Embryonic facial prominence (tissue), 1 donor: ENCODE results near the gene SLC24A3.

Source experiments
- DNase-seq: peaks from one replicate; pipeline ENCODE4 v3.0.0-alpha.2; 2016; ENCODE audit errors: extremely low spot score

The SLC24A3 gene

DNA sequence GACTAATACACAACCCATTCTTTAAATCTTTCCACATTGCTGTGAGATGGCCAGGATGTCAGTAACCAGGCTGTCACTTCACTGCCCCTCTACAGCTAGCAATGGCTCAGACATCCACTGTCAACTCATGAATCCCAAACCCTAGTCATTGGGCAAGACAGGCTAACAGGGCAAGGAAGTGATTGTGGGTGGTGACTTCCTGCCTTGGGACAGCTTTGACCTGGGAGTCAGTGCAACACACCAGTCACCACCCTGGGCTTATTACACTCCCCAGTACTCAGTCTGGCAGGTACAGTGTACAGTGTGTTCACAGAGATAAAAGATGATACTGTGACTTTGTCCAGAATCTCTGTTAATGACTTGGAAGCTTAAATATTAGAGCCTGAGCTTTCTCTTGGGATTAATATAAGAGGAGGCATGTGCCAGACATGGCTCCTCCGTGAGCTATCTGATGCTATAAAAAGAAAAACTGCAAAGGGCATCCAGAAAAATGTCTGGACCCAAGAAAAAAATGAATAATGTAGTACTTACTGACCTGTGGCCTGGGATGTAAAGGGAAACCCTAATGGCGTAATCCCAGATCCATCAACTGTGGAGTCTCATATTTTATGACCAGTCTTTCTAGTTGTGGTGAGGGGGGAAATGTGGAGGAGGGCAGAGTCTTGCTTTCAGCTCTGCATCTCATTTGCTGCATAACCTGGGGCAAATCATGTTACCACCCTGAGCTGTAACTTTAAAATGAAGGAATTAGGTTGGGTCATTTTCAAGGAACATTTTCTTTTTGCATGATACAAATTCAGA lies 244.4 kb downstream of the SLC24A3 start:
- DNase-seq, result no peak

DNA sequence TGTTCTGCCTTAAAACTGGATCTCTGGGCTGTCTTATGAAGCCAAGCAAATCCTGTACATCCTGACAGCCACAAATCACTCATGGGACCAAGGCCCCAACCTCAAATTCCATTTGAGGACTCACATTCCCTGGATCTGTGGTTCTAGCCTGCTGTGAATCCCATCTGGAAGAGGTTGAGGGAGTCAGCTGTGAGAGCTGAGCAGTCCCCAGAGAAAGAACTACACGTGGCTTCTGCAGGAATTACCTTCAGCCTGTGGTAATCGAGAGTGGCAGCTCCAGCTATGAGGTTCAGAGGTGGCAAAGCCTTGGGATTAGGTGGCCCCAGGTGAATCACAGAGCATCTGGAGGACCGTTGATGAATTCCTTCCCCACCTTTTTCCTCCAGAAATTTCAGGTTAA lies 245.2 kb downstream of the SLC24A3 start:
- DNase-seq, result no peak

DNA sequence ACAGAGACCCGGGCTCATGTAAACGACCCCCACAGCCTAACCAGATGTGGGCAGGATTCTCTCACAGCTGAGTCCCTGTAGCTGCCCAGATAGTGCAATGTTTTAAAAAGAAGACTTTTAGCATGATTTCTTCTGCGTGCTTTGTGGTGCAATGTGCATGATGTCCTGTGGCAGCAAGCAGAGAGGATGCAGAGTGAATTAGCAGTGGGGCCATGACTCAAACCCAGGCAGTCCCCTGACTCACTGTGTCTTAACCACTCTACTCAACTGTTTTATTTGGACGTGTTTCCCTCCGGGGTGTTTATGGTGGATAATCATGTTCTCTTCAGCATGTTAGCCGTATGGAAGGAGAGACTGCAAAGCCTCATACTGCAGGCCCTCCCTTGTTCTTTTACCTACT lies 247.9 kb downstream of the SLC24A3 start:
- no peak for DNase-seq

GRCh38 chr20:19462491-19462890 lies 250.0 kb downstream of the SLC24A3 start:
- DNase-seq, result no peak

GRCh38 chr20:19463597-19463996 lies 251.2 kb downstream of the SLC24A3 start:
- no peak for DNase-seq

GRCh38 chr20:19465536-19465935 lies 253.1 kb downstream of the SLC24A3 start:
- no peak for DNase-seq

DNA sequence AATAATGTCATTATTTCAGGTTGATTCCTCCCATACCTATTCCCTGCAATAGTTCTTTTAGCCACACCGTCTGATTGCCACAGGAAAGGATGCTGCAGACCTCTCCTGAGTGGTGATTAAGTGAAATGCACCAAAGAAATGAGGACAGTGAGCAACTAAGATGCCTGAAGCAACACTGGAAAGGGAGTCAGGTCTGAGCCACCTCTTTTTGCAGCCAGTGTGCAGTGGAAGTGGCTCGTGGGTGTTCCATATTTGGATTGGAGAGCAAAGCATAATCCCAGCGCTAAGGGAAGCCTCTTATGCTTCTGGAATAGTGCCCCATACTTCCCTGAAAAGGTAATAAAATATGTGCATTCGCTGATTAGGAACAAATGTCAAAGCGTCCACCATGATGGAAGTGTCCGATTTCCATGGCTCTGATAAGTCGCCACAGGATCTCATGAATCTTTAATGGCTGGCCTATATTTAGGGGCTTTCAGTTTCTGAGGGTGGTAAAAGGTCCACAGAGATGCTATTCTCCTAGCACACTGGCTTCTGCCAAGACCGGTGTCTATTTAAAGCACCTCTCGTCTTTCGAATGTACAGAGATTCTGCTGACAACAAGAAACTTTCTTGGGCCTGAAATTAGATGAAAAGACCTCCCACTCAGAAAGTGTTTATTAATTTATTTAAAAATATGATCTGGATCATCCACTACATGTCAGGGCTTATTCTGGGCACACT lies 253.9 kb downstream of the SLC24A3 start:
- DNase-seq, result no peak

- DNase-seq, result no peak
Observed at GRCh38 chr20:19473216-19473921, 260.9 kb downstream of the SLC24A3 start.

DNA sequence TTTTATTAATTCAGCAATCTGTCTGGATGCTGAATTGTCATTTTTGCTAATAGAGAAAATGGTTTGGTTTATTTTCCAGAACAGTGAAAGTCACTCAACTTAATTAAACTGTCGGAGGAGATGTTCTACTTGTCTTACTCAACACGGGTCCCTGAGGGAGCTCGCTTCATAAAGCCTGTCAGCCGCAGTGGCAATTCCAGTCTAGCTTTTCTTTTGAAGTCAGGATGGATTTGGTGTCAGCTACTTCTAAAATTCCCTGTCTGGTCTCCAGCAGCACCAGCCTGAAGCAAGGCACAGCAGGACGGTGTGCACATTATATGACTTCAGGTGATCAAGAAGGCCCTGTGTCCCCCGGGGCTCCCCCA lies 261.5 kb downstream of the SLC24A3 start:
- no peak for DNase-seq

GRCh38 chr20:19478320-19478895 lies 266.0 kb downstream of the SLC24A3 start:
- no peak for DNase-seq

- DNase-seq, result no peak
Observed at GRCh38 chr20:19482726-19483125, 270.3 kb downstream of the SLC24A3 start.

DNA sequence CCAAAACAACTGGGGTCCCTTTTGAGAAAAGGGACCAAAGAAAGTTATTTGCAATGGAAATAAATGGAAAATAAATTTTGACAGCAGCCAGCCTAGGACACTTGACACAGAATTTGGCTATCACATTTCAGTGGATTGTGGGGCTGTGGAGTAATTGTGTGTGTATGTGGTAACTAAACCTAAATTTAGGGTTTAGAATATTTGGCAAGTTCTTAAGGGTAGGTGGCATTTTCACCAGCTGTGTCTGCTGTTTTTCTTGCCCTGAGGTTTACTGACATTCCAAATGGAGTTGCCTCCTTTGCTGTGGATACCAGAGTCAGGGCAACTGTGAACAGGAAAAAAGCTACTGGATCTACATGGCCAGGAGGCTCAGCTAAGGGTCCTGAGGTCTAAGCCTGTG lies 270.9 kb downstream of the SLC24A3 start:
- DNase-seq, result no peak

GRCh38 chr20:19486446-19486845 lies 274.0 kb downstream of the SLC24A3 start:
- DNase-seq, result no peak

DNA sequence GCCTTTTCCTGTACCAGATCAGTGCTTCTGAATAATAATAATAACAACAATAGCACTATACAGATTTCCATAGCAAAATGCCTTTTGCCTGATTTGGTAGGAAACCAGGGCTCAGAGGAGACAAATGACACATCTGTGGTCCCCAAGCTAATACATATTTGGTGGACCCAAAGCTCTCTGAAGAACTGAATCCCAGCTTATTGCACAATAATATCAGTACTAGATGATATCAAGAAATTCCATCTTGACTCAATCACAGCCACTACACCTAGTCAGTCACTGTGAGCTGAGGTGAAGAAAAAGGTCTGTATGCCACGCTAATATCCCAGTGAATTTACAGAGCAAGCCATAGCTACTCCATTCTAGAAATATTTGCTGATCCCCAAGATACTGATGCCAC lies 275.0 kb downstream of the SLC24A3 start:
- no peak for DNase-seq

GRCh38 chr20:19491241-19491640 lies 278.8 kb downstream of the SLC24A3 start:
- no peak for DNase-seq

GRCh38 chr20:19492116-19492515 lies 279.7 kb downstream of the SLC24A3 start:
- no peak for DNase-seq

DNA sequence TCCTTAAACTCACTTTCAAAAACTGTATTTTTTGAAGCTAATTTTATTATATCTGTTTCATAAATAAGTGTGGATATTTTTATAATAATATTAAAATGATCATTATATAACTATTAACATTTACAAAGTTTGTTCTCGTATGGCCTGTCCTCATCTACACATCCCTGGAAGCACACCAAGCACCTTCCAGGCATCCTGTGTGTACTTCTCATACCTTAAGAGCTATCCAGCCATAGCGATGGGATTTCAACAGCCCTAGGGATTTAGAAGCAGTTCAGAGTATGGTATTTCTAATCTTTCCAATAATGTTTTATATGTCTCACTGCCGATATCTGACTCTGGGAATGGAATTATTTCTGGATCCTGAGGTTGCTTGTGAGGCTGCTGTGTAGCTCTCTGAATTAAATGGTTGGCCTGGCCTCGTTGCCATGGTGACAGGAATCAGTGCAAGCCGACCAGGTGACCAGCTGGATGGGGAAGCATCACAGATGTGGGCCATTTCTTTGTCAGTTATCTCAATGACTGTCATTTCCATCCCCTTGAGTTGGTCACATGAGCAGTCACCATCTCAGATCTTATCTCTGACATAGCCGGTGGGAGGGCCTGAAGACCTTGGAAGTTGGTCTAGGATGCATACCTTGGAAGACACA lies 280.4 kb downstream of the SLC24A3 start:
- DNase-seq, result no peak

DNA sequence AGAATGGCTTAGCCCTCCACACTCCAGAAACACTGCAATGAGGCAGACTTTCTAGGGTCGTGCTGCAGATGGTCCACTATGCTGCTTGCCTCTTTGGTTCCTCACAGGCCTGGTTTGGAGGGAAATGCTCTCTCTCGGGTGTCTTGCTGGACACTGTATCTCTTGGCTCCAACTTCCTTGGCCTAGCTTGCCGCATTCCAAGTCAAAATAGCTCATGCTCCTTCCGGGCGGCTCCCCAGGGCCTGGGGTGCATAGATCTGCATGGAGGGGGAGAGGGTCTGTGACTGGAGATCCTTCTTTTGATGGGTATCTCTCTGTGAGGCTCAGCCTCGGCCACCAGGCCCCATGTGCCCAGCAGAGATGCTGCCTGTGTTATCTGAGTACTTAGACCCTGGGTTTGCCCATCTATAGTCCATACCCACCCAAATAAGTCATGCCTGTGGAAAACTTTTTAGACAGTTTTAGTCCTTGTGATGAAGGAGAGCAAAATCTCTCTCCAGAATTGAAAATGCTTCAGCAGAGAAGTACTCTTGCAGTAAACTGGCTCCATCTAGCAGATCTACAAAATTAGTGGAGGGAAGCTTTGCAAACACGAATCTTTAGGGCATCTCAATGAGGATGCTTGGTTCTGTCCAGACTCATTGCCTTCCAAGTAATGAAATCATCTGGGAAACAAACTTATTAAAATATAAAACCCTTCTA lies 281.5 kb downstream of the SLC24A3 start:
- no peak for DNase-seq

DNA sequence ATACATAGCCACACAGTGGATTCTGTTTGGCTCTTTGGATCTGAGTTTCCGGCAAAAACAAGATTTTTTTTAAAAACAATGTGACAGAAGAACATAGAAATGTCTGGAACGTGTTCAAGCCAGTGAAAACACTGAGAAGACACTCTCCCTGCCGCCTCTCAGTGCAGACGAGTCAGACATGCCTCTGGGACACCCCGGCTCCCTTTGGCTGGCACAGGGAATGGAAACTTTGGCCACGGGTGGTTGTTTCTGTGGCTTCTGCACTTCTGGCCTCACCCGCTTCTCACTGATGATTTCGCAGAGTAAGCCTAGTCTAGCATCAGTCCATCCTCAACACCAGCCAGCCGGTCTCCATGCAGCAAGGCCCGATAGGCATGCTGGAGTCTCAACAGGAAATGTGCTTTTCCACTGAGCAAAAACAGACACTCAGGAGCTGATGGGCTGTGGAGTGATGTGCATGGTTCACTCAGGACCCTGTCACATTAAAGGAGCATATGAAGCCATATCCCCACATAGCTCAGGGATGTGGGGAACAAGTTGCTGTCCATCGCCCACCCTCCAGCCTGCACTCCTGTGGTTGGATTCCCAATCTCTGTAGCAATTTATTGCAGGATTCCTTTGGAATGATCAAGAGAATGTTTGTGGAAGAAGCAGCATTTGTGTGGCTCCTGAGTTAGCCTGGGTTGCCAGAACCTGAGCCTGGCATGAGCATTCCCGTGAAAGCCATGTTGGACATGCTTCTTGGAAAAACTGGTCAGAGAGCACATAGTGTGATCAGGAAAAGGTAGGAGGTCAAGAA lies 283.7 kb downstream of the SLC24A3 start:
- no peak for DNase-seq

GRCh38 chr20:19497064-19497463 lies 284.6 kb downstream of the SLC24A3 start:
- no peak for DNase-seq
